GM18858 (cell line): ENCODE results near the gene SYNM.
"Not testable (repeated sequence)": the region's sequence is repeated elsewhere in the genome, so short reads cannot be mapped to it uniquely, and the experiment has no call there.

ENCODE experiments used
- ATAC-seq: cut with Tn5 transposase; IDR thresholded peaks from one replicate; pipeline ENCODE4 v1.9.1; 2021; ENCODE audit not compliant: unreplicated experiment

The SYNM gene

DNA sequence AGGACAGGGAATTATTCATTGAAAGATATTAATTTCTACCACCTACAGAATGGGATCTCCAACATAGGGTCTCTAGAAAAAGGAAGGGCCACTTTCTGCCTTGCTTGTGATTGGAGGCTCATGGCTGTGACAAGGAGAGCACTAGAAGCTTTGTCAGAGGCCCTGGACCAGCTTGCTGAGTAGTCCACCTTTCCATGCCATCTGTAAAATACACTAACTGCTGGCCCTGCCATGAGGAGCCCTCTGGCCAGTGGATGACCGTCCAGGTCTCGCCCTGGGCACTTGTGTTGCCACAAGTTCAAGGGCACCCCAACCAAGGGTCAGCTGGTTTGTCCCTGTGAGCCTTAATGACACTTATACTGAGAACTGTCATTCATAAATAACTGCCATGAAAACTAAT lies 1.6 kb upstream of the SYNM start:
- no peak for ATAC-seq

DNA sequence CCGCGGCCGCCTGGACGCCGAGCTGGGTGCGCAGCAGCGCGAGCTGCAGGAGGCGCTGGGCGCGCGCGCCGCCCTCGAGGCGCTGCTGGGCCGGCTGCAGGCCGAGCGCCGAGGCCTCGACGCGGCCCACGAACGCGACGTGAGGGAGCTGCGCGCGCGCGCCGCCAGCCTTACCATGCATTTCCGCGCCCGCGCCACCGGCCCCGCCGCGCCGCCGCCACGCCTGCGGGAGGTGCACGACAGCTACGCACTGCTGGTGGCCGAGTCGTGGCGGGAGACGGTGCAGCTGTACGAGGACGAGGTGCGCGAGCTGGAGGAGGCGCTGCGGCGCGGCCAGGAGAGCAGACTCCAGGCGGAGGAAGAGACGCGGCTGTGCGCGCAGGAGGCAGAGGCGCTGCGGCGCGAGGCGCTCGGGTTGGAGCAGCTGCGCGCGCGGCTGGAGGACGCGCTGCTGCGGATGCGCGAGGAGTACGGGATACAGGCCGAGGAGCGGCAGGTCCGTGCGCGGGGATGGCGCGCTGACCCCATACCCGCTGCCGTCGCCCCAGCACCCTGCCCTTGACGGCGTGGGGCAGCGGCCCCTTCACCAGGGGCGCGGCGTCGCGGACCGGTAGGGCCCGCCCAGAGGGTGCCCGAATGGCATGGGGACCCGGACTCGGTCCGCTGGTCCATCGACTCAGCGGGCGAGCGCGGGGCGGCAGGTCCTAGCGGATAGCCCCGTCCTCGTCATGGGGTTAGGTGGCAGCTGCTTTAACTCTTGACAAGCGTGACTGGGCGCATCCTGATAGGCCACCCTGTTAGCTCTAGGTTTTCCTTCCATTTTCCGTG lies 848 bp downstream of the SYNM start:
- peak; percentile 28 for ATAC-seq

DNA sequence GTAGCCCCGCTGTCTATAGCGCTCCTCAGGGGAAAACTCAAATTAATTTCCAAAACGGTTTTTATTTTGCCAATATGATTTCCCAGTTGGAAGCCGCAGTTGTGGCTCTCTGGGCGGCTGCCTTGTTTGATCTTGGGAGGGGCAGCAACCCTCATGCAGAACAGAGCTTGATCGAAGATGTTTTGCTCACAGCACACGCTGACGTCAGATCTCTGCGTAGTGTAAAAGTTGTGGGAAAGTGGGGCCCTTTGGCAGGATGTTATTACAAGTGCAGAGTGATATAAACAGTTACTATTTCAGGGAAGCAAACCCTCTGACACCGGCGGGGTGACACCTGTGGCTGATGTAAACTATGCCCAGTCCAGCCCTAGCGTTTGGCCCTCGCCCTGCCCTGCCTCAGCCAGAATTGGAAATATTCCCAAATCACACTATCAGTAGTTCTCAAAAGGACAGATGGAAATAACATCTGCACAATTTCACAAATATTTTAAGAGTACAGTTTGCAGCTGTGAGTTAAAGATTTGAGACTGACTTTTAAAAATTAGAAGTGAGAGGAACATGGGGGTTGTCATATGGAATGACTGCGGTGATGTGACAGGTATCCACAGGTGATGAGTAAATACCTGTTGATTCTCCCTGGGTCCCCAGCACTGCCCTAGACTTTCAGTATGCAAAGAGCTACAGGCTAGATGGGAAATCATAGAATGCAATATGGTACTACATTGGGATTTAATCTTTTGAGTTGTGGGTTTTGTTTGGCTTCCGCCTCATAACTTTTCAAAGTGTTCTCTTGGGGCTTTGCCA lies 1.7 kb downstream of the SYNM start:
- no peak for ATAC-seq

DNA sequence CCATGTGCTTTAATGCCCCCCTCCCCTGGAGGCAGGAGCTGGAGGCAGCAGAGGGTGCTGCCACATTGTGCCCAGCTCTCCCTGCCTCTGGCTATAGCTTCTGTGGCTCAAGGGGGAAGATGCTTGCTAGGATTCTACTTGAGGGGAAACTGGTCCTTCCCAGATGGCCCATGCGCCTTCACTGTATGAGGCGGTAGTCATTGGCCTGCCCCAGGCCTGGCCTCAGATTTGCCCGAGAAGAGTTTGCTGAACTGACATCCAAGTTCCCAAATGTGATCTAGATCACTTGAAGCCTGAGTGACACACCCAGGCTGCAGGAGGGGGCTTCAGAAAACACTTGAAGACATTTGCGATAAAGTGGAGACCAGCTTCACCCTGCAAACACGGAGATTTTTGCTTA lies 4.1 kb downstream of the SYNM start:
- ATAC-seq: no peak

DNA sequence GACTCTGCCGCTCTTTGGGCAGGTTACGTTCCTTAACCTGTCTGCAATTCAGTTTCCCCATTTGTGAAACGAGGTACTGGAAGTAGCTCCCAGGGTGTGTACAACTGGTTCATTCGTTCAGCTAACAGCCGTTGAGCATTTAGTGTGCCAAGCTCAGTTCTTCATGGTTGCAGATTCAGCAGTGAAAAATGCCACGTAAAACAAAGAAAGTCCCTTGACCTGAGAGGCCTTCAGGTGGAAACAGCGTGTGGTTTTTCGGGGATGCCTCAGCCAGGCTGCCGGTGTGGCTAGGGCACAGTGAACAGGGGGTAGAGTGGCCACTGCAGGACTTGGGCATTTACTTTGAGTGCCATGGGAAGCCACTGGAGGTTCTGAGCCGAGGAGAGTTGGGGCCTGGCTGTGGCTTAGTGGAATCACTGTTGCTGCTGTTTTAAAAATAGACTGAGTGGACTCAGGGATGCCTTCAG lies 4.7 kb downstream of the SYNM start:
- ATAC-seq: no peak

DNA sequence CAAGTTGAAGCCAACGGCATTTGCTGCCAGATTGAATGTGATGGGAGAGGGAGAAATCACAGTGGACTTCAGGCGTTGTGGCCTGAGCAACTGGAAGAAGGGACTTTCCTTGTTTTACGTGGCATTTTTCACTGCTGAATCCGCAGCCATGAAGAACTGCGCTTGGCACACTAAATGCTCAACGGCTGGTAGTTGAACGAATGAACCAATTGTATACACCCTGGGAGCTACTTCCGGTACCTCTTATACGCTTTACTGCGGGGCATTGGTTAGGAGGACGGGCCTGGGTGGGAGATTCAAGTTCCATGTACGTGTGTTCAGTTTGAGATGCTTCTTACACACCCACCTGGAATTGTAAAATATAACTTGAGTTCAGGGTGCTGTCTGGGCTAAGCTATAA lies 5.2 kb downstream of the SYNM start:
- no peak for ATAC-seq

DNA sequence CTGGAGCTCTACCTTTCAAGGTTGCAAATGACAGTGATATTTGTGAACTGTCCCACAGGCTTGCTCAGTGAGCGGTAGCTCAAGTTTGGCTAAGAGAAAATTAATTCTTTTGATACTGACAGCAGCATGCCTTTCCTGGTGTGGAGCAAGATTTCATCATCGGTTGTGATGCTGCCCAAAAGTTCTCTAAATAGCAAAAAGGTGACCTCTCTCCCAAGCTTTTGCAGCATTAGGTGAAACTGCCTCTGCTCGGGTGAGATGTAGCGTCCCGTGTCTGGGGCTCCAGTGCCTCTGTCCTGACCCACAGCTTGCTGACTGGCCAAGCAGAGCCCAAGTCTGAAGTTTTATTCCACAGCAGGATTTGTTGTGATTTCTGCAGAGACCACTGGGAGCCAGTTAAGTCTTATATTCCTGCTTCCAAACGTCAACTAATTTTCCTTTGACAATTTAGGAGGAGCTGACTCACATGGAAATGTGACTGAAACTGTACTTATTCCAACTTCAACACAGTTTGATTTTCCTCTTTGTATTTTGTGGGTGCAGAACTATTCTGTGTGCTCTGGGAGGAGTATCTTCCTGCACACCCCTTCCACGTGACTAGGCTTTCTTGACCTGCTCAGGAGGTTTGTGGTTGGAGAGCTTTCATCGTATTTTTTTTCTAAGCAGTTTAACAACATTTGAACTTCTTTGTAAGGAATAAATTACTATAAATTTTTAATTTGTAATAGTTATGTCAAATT lies 5.9 kb downstream of the SYNM start:
- no peak for ATAC-seq

DNA sequence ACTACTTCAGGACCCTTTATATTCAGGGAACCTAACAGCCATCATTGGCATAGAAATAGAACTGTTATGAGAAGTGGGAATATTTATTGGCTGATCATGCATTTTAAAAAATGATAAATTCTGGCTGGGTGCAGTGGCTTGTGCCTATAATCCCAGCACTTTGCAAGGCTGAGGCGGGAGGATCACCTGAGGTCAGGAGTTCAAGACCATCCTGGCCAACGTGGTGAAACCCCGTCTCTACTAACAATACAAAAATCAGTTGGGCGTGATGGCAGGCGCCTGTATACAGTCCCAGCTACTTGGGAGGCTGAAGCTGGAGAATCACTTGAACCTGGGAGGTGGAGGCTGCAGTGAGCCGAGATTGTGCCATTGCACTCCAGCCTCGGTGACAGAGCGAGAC lies 6.8 kb downstream of the SYNM start:
- not testable (repeated sequence) for ATAC-seq

DNA sequence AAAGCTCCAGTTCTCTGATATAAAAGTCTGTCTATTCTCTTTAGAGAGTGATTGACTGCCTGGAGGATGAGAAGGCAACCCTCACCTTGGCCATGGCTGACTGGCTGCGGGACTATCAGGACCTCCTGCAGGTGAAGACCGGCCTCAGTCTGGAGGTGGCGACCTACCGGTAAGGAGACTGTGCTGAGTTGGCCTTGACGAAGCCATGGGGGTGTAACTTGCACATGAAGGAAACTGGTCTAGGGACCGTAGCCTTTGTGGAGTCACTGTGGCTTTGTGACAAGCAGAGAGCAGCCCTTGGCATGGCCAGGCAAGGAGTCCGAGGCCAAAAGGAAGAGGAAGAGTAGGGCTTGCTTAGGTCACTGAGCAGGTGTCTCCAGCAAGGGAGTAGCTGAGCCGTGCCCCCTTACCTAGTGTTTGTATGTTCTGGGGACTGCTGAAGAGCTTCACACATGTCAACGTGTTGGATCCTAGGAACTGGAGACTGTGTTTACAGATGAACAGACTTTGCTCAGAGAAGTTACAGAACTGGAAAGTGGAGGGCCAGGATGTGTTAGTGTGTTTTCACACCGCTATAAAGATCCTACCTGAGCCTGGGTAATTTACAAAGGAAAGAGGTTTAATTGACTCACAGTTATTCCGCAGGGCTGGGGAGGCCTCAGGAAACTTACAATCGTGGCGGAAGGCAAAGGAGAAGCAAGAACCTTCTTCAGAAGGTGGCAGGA lies 8.8 kb downstream of the SYNM start:
- no peak for ATAC-seq

DNA sequence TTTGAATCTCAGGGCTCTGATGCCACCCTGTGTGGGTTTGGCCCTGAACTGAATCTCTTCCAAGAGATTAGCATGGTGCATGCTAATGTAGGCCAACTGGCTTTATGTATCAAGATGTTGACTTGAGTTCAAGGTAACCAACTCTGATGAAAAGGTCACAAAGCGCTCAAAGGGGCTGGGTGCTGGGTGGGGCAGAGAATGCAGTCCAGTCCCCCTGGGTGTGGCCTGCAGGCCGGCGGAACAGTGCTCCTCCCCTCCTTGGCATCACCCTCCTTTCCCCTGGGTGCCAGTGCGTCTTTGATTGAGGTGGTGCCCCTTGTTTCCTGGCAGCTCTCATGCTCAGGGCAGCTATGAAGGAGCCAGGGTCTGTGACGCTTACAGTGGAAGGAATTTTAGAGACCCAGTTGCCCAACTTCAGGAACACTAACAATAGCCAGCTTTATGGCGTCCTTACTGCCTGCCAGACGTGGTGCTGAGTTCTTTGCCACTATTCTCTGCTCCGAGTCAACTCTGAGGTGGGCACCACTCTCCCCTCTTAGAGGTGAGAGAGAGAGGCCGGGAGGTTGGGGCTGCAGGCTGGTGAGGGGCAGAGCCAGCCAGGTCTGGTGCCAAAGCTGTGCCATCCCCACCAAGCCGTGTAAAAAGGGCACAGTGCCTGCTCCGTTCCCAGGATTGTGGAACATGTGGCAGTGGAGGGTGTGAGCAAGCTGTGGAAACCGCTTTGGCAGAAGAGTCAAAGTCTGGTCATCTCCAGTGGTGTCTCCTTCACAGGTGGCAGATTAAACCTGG lies 9.8 kb downstream of the SYNM start:
- no peak for ATAC-seq

DNA sequence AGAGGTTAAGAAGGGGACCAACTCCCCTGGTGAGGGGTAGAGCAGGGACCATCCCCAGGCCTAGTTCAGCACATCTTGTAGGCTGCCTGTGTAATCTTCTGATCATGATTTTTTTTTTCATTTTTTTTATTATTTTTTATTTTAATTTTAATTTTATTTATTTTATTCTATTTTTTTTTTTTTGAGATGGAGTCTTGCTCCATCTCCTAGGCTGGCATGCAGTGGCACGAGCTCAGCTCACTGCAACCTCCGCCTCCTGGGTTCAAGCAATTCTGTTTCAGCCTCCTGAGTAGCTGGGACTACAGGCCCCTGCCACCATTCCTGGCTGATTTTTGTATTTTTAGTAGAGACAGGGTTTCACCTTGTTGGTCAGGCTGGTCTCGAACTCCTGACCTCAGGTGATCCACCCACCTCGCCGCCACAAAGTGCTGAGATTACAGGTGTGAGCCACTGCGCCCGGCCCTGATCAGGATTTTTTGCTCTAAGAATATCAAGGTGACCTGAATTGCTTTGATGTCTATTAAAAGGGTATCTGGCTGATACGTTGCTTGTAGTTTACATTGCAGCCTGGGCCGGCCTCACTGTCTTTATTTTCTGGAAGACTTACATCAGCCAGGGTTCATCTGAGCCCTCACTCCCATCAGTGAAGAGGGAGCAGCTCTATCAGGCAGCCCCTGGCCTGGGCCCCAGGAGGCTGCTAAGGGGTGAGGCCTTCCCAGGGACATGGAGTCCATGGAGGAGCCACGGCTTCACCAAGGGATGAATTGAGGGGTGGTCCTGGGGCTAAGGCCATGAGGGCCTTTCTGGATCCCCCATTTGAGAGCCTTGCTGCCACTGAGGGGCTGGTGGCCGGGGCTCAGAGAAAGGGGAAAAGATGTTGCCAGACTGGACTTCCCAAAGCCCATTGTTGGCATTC lies 10.7 kb downstream of the SYNM start:
- ATAC-seq: no peak

DNA sequence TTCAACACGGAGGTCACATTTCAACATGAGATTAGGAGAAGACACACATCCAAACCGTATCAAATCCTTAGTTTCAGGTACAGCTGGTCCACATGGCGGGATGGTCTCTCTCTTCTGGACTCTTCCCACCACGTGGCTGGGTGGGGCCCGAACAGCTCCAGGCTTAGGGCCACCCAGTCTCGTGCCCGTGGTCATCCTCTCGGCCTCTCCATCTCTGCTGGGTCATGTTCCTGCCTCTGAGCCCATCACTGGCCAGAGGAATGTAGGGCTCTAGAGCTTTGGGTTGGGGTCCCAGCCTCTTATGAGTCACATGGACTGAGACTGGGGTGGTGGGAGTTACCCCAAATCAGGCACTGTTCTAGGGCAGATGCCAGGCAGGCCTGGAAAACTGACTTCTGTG lies 12.2 kb downstream of the SYNM start:
- no peak for ATAC-seq

DNA sequence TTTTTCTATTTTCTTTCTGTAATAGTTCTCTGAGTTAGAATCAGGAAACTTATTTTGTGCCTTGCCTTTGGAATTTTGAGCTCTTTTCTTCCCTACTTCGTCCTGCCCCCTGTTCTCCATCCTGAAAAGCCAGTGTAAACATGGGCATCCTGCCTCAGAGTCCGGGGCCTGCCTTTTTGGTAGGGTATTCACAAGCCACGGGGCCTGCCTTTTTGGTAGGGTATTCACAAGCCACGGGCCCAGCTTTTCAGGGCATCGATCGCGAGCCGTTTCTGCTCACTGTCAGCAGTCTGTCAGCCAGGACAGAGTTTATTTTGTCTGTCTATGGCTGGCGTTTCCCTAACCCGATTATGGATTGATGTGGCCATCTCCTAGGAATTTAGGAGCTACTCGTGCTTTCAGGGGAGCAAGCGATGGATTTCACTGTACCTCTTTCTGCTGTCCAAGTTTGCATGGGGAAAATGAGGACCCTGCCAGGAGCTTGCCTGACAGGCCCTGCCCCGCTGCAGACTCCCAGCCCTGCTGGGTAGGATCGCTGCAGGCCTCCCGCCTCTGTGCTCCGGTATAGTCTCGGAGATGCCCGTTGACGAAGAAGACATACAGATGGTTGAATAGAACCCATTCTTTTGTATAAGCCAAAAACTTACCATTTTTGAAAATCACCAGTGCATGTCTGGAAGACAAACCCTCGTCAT lies 12.8 kb downstream of the SYNM start:
- ATAC-seq: no peak

DNA sequence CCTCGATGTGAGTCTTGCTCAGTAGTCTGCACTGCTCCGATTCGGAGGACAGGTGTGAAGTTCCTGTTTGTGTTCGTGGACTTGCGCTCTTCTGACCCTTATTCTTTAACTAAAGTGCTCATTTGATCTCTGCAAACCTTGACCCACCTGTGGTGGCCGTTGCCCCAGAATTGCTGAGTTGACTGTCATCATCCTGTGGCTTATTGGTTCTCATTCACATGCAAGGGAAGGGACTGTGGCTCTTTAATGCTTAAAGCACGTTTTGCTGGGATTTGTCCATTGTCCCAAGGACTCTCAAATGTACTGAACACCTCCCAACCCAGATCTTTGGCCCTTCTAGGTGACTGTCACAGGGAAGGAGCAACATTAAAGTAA lies 13.4 kb downstream of the SYNM start:
- no peak for ATAC-seq

DNA sequence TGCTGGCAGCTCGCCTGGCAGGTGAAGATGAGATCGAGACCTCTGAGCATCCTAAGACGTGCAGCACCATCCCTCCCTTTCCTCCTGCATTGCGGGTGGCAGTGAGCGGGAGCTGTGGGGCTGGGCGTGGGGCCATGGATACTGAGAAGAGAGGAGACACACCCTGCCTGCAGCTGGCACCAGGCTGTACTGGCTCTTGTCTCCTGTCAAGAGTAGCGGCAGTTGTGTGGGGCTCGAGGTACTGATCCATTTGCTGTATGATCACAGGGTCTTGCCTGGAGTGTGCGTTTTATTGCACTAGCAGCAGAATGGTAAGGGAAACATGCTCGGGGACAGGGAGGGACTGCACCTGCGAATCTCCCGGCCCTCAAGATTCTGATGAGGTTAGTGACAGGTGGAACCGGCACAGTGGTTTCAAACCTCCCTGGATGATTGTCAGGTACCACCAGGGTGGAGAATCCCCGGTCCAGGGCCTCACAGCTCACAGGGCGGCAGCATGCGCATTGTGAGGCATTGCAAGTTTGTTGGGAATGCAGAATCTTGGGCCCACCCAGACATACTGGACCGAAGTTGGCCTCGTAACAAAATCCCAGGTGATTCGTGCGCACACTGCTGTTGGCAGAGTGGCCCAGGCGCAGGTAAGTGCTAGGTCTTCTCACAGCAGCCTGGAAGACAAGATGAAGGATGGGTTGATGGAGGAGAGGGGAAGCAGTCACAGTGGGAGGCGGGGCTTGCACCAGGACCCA lies 14.1 kb downstream of the SYNM start:
- no peak for ATAC-seq

DNA sequence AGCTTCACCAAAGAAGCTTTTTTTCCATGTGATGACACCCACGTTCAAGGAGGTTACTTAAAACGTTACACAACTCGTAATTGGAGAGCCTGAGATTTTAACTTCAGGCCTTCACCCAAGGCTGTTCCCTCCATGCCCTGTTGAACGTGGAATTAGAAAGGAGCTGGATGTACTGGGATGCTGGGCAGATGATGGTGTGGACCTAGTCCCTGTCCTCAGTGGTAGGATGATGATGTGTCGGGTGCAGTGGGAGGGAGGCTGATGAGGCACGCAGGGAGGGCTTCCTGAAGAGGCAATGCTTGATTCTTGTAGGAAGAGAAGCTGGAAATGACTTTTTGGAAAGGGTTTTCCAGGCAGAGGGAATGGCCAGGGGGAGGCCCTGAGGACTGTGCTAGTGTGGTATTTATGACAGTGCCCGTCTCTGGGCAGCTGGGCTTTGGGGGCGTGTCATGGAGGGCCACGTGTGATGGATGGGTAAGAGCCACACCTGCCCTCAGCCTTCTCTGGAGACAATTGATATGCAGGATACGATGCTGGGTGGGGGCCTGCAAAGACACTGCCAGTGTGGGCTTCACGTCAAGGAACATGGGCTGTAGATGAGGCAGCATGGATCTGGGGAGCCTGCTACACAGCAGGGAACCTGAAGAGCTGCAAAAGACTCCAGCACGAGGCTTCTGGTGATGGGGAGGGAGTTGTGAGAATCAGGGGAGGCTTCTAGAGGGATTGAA lies 15.3 kb downstream of the SYNM start:
- ATAC-seq: no peak

DNA sequence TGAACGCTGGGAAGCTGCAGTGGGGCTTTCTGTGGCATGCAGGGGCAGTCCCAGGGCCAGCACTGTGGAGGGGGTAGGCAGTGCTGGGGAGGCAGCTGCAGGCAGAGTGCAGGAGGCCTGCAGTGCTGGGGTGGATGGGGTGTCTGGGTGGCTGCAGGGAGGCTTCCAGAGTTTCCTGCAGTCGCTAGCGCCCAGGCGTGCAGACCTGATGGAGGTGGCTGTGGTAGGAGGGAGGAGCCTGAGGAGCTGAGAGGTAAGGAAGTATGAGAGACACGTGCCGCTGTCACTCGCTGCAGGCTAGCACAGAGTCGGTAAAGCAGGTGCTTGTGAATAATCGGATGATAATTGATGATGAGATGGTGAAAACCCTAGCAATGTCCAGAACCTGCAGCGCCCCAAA lies 16.3 kb downstream of the SYNM start:
- no peak for ATAC-seq
